Colonic mucosa (tissue), 4 donors: Measurements from ENCODE around the gene SUCLG1. TPM values are rescaled to one million over a fixed set of nuclear protein-coding genes. Genes with fewer than 3 reads are reported as not detected.

Source experiments
- DNase-seq: peaks from one replicate; pipeline ENCODE4 v3.0.0-alpha.2; 2020
- H3K27ac ChIP-seq: fragments of 200-600 bp; one replicate; pipeline ENCODE4 v1.8.0; 2021
- H3K27me3 ChIP-seq: fragments of 200-600 bp; one replicate; pipeline ENCODE4 v1.8.0; 2021
- H3K36me3 ChIP-seq: fragments of 200-600 bp; one replicate; pipeline ENCODE4 v1.8.0; 2021
- H3K4me1 ChIP-seq: fragments of 200-600 bp; one replicate; pipeline ENCODE4 v1.8.0; 2021; ENCODE audit warnings: mild to moderate bottlenecking
- H3K4me3 ChIP-seq: fragments of 200-600 bp; one replicate; pipeline ENCODE4 v1.8.0; 2021
- H3K9ac ChIP-seq, 2 donors: one replicate each; pipeline ENCODE4 v1.7.0; 2013; ENCODE audit warnings: control low read depth in 2 of 2, low read depth in 2 of 2, low read length in 2 of 2
- H3K9me3 ChIP-seq: fragments of 200-600 bp; one replicate; pipeline ENCODE4 v1.8.0; 2021
- intact Hi-C: fragments of 100-400 bp; cut with DNase I; formaldehyde crosslinking; loops from one replicate; pipeline ENCODE4 v1.14.1; 2022
- total RNA-seq, 2 donors: library from RNA; stranded (reverse); fragmentation: NEBNext Ultra II Directional in 1 of 2; extraction: Animal tissue kit (Norgen Biotek cat#: 25700) in 1 of 2; gene quantifications; one replicate each; pipeline ENCODE4 v1.2.1, GENCODE V29; 2021
- TF ChIP-seq, protein P1 (sequence below): fragments of 200-600 bp; IDR thresholded peaks from one replicate; pipeline ENCODE4 v1.8.0; 2022; ENCODE audit warnings: antibody characterized with exemption, mild to moderate bottlenecking
- donor health status: healthy.
- donor health status: DM: no; HTN: no; CAD: no.
- donor health status: DM: no; HTN: no; CAD: no.

Gene SUCLG1
- total RNA-seq, 2 donors from 2014 or later = 249 to 253 TPM

- TF ChIP-seq, protein P1, sequence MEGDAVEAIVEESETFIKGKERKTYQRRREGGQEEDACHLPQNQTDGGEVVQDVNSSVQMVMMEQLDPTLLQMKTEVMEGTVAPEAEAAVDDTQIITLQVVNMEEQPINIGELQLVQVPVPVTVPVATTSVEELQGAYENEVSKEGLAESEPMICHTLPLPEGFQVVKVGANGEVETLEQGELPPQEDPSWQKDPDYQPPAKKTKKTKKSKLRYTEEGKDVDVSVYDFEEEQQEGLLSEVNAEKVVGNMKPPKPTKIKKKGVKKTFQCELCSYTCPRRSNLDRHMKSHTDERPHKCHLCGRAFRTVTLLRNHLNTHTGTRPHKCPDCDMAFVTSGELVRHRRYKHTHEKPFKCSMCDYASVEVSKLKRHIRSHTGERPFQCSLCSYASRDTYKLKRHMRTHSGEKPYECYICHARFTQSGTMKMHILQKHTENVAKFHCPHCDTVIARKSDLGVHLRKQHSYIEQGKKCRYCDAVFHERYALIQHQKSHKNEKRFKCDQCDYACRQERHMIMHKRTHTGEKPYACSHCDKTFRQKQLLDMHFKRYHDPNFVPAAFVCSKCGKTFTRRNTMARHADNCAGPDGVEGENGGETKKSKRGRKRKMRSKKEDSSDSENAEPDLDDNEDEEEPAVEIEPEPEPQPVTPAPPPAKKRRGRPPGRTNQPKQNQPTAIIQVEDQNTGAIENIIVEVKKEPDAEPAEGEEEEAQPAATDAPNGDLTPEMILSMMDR = no peak
- no peaks in the 10 kb centered on the region for H3K9me3 ChIP-seq
- H3K4me1 ChIP-seq = peaks cover 3% of the 10 kb centered on the region
- intact Hi-C loops = no loop called here
- no peak overlapping the region for H3K27ac ChIP-seq
- no peaks in the 10 kb centered on the region for H3K36me3 ChIP-seq
- H3K4me3 ChIP-seq = no peak overlapping the region
- no peak for DNase-seq
- no peak overlapping the region for H3K9ac ChIP-seq
- H3K27me3 ChIP-seq = no peaks in the 10 kb centered on the region
These were observed 9.4 kb downstream of the SUCLG1 start for GRCh38 chr2:84449711-84450110.

- no peak overlapping the region for H3K27ac ChIP-seq
- no peaks in the 10 kb centered on the region for H3K27me3 ChIP-seq
- TF ChIP-seq, protein P1 = no peak
- DNase-seq = no peak
- no peaks in the 10 kb centered on the region for H3K36me3 ChIP-seq
- intact Hi-C loops = no loop called here
- no peak overlapping the region for H3K9ac ChIP-seq
- no peak overlapping the region for H3K4me3 ChIP-seq
- H3K4me1 ChIP-seq = peaks cover 3% of the 10 kb centered on the region
- no peaks in the 10 kb centered on the region for H3K9me3 ChIP-seq
These were observed 10.0 kb downstream of the SUCLG1 start for GRCh38 chr2:84449055-84449454.

DNA sequence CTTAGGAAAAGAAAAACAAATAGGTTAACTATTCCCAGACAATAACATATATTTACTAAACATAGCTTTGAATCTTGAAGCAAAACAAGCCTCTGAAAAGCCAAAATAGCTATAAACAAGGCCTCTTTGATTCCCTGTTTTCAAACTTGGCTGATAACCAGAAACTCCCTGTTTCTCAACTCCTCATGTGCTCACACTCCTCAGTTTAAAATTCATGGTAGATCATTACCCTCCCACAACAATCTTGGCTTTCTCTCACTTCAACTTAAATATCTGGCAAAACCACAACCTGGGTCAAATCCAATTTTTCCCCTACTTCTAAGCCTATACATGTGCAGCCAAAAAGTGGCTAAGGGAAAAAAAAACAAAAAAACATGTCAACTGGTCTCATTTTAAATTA lies 15.6 kb downstream of the SUCLG1 start:
- no peak overlapping the region for H3K27ac ChIP-seq
- no peaks in the 10 kb centered on the region for H3K27me3 ChIP-seq
- TF ChIP-seq, protein P1 = no peak
- intact Hi-C loops = no loop called here
- no peaks in the 10 kb centered on the region for H3K36me3 ChIP-seq
- H3K4me1 ChIP-seq = no peaks in the 10 kb centered on the region
- H3K9me3 ChIP-seq = no peaks in the 10 kb centered on the region
- no peak for DNase-seq
- no peak overlapping the region for H3K9ac ChIP-seq
- no peak overlapping the region for H3K4me3 ChIP-seq

DNA sequence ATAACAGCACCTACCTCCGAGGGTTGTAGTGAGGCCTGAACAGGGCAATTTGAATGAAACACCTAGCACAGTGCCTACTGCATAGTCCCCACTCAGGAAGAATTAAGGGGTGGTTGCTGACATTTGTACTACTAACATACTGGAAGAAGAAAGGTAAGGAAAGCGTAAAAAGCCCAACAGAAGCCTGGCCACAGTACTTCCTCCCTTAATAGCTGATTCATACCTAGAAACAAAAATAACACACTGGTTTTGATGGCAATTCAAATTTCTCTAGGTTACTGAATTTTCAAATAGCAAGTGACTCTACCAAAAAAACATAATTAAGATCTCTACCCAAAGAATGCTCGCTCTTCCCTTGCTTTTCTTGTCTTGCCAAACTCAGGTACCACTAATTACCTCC lies 16.2 kb downstream of the SUCLG1 start:
- DNase-seq = no peak
- H3K27ac ChIP-seq = no peak overlapping the region
- H3K9me3 ChIP-seq = no peaks in the 10 kb centered on the region
- H3K4me3 ChIP-seq = no peak overlapping the region
- TF ChIP-seq, protein P1 = no peak
- no peaks in the 10 kb centered on the region for H3K27me3 ChIP-seq
- no peak overlapping the region for H3K9ac ChIP-seq
- intact Hi-C loops = no loop called here
- no peaks in the 10 kb centered on the region for H3K36me3 ChIP-seq
- H3K4me1 ChIP-seq = no peaks in the 10 kb centered on the region

DNA sequence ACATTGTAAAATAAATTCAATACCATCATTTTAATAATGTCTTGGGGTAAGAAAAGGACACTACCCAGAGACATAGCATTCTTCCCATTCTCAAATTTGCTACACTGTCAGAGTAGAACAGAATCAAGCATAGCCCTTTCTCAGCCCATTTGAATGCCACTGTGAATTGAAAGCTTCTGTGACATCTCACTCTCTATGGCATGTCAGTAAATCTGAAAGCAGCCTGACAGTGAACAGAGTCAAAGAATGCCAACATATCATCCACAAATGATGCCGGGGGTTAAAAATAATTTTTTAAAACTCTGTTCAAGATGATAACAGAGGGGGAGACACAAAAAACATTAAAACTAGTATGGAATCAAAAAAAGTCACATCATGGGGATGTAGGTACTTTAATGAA lies 17.6 kb downstream of the SUCLG1 start:
- no peak for DNase-seq
- Histone ChIP-seq H3K4me1 (no peaks in the 10 kb centered on the region), H3K36me3 (no peaks in the 10 kb centered on the region), H3K27me3 (no peaks in the 10 kb centered on the region), H3K9ac (no peak overlapping the region), H3K27ac (no peak overlapping the region), H3K9me3 (no peaks in the 10 kb centered on the region), H3K4me3 (no peak overlapping the region)
- intact Hi-C loops = no loop called here
- TF ChIP-seq, protein P1 = no peak

GRCh38 chr2:84441036-84441435 lies 18.0 kb downstream of the SUCLG1 start:
- no peak overlapping the region for H3K4me3 ChIP-seq
- no peak overlapping the region for H3K27ac ChIP-seq
- H3K9me3 ChIP-seq = no peaks in the 10 kb centered on the region
- DNase-seq = no peak
- TF ChIP-seq, protein P1 = no peak
- no peaks in the 10 kb centered on the region for H3K36me3 ChIP-seq
- H3K27me3 ChIP-seq = no peaks in the 10 kb centered on the region
- H3K9ac ChIP-seq = no peak overlapping the region
- no peaks in the 10 kb centered on the region for H3K4me1 ChIP-seq
- intact Hi-C loops = no loop called here
